SU-DHL-6 (cell line): ENCODE measurements around the gene EP300.

Source experiments
- H2AFZ ChIP-seq: fragments of 200-600 bp; sonication (generic); 2 replicates; pipeline ENCODE4 v1.6.1; 2014; ENCODE audit warnings: low read depth, mild to moderate bottlenecking, moderate library complexity, mixed read lengths, antibody characterized with exemption, low read length; ENCODE audit not compliant: severe bottlenecking
- H3F3A ChIP-seq: fragments of 200-600 bp; shearing (Covaris generic); 2 replicates; pipeline ENCODE4 v1.6.0; 2016; ENCODE audit warnings: antibody characterized with exemption, mild to moderate bottlenecking; ENCODE audit not compliant: insufficient read depth
- H3K27ac ChIP-seq: fragments of 200-600 bp; sonication (generic); 2 replicates; pipeline ENCODE4 v1.5.1; 2016; ENCODE audit warnings: low read depth, mild to moderate bottlenecking, low read length, moderate library complexity, mixed read lengths
- H3K27me3 ChIP-seq: fragments of 200-600 bp; sonication (generic), shearing (Covaris generic); 2 replicates; pipeline ENCODE4 v1.6.0; 2014; ENCODE audit warnings: mild to moderate bottlenecking, low read length
- H3K36me3 ChIP-seq: fragments of 200-600 bp; sonication (generic); 2 replicates; pipeline ENCODE4 v1.6.1; 2014; ENCODE audit warnings: mild to moderate bottlenecking, low read length, mixed read lengths
- H3K4me2 ChIP-seq: fragments of 300-600, 200-600 bp; shearing (Covaris generic), sonication (generic); 2 replicates; pipeline ENCODE4 v1.6.0; 2014; ENCODE audit warnings: low read length, low read depth, mild to moderate bottlenecking; ENCODE audit not compliant: poor library complexity, severe bottlenecking
- H3K4me3 ChIP-seq: fragments of 200-600 bp; sonication (generic); 2 replicates; pipeline ENCODE4 v1.5.1; 2014; ENCODE audit warnings: antibody characterized with exemption, low read length, mild to moderate bottlenecking, mixed read lengths; ENCODE audit not compliant: insufficient read depth, poor library complexity, severe bottlenecking
- H3K79me2 ChIP-seq: fragments of 200-600 bp; sonication (generic); 2 replicates; pipeline ENCODE4 v1.6.1; 2014; ENCODE audit warnings: mild to moderate bottlenecking, low read length, moderate library complexity; ENCODE audit not compliant: insufficient read depth
- H3K9ac ChIP-seq: fragments of 200-600 bp; sonication (generic); 2 replicates; pipeline ENCODE4 v1.7.0; 2014; ENCODE audit warnings: mild to moderate bottlenecking, low read length
- H3K9me2 ChIP-seq: fragments of 200-600 bp; sonication (generic); replicated peaks from 2 replicates; pipeline ENCODE4 v1.6.1; 2014; ENCODE audit warnings: low read length; ENCODE audit not compliant: insufficient read depth
- H3K9me3 ChIP-seq: fragments of 200-600 bp; sonication (generic); 2 replicates; pipeline ENCODE4 v1.6.1; 2014; ENCODE audit warnings: low read length, mixed read lengths; ENCODE audit not compliant: insufficient read depth
- H4K20me1 ChIP-seq: fragments of 200-600 bp; sonication (generic); 2 replicates; pipeline ENCODE4 v1.6.1; 2014; ENCODE audit warnings: low read depth, mild to moderate bottlenecking, antibody characterized with exemption, low read length, moderate library complexity, mixed read lengths
- EZH2phosphoT487 ChIP-seq: fragments of 200-600 bp; sonication (generic), shearing (Covaris generic); conservative IDR thresholded peaks from 2 replicates; pipeline ENCODE4 v1.6.1; 2018; ENCODE audit warnings: mild to moderate bottlenecking, antibody characterized with exemption, low read length, moderate library complexity, mixed read lengths
- TF ChIP-seq, protein P1 (sequence below): fragments of 200-600 bp; sonication (generic); IDR thresholded peaks from one replicate; pipeline ENCODE4 v1.5.1; 2017; ENCODE audit warnings: antibody characterized with exemption, mild to moderate bottlenecking, low read length, moderate library complexity; ENCODE audit not compliant: insufficient read depth, poor library complexity, severe bottlenecking

The EP300 gene

DNA sequence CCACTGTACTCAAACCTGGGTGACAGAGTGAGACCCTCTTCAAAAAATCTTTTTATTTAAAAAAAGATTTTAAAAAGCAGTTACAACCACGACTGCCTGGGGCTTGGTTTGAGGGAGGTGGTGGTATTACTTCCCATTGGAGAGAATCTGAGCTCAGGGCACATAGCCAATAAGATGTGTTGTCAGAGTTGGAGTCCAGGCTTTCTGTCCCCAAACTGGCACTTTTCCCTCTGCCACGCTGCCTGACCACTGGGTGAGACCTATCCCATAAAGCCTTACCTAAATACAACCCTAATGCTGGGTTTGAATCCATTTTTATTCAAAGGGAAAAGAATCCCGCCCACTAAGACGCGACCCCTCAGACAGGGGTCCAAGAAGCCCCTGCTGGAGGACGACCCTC is 136.8 kb downstream of the EP300 start:
- H3K27me3 ChIP-seq = no peaks in the 10 kb centered on the region
- TF ChIP-seq EZH2phosphoT487 = no peak
- TF ChIP-seq, protein P1, sequence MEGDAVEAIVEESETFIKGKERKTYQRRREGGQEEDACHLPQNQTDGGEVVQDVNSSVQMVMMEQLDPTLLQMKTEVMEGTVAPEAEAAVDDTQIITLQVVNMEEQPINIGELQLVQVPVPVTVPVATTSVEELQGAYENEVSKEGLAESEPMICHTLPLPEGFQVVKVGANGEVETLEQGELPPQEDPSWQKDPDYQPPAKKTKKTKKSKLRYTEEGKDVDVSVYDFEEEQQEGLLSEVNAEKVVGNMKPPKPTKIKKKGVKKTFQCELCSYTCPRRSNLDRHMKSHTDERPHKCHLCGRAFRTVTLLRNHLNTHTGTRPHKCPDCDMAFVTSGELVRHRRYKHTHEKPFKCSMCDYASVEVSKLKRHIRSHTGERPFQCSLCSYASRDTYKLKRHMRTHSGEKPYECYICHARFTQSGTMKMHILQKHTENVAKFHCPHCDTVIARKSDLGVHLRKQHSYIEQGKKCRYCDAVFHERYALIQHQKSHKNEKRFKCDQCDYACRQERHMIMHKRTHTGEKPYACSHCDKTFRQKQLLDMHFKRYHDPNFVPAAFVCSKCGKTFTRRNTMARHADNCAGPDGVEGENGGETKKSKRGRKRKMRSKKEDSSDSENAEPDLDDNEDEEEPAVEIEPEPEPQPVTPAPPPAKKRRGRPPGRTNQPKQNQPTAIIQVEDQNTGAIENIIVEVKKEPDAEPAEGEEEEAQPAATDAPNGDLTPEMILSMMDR = no peak
- no peaks in the 10 kb centered on the region for H3K36me3 ChIP-seq
- H3K9me2 ChIP-seq = no peaks in the 10 kb centered on the region
- no peak overlapping the region for H3K4me2 ChIP-seq
- H3K9me3 ChIP-seq = no peaks in the 10 kb centered on the region
- H2AFZ ChIP-seq = no peak overlapping the region
- H3K27ac ChIP-seq = no peak overlapping the region
- no peak overlapping the region for H3K4me3 ChIP-seq
- H3F3A ChIP-seq = no peaks in the 10 kb centered on the region
- no peaks in the 10 kb centered on the region for H3K79me2 ChIP-seq
- H4K20me1 ChIP-seq = no peaks in the 10 kb centered on the region
- no peak overlapping the region for H3K9ac ChIP-seq
